T-helper 22 cell (primary cell): ENCODE results near the gene ALG12.

Experiments used
- DNase-seq: peaks from one replicate; pipeline ENCODE4 v3.0.0-alpha.2; 2020; ENCODE audit warnings: low read depth

ALG12 gene

GRCh38 chr22:49917974-49918910 is at the start of gene ALG12, which contains the start of gene CRELD2:
Gene ALG12 (minus strand): TSS chr22:49918438. CDS start chr22:49913765, 4,673 bp downstream.
Gene CRELD2 (plus strand): TSS chr22:49918634. CDS start chr22:49918770, 136 bp downstream.
- peak; percentile 93 for DNase-seq

GRCh38 chr22:49967706-49968208 is 49.5 kb upstream of the ALG12 start:
- no peak for DNase-seq

DNA sequence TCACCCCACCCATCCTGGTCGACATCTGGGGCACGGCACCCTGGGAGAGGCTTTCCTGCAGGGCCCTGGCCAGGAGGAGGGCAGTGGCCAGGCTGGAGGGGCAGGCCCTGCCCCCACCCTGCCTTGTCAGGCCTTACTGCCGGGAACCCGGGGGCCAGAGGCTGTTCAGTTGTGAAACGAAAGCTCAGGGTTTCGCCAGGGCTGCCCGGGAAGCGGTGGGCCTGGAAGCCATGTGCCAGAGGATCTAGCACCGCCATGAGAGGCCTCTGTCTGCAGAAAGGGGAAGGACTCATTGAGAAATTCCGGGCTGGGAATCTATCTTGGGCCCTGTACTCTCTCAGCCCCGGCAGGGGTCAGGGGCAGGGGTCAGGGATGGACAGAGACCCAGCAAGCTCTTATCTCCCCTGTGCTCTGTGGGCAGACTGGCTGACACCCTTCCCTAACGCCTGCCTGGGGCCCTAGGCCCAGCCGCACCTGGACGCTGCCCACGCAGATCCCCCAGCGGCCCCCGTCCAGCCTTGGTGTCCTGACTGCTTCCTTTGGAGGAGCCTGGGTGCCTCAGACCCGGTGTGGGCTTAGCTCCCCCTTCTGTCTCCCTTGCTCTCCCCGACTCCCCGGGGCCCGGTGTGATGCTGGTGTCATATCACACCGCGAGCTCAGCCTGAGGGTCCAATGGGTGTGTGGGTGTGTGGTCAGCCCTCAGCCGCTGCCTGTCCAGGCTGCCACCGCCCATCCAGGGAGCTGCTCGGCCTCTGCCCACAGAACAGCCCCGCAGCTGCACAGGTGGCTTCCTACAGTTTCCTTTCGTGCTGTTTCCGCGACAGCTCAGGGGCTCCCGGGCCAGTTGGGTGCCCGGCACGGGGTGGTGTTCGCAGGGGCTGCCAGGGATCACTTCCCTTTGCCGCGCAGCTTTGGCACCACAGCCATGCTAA is 48.8 kb upstream of the ALG12 start:
- DNase-seq = no peak

DNA sequence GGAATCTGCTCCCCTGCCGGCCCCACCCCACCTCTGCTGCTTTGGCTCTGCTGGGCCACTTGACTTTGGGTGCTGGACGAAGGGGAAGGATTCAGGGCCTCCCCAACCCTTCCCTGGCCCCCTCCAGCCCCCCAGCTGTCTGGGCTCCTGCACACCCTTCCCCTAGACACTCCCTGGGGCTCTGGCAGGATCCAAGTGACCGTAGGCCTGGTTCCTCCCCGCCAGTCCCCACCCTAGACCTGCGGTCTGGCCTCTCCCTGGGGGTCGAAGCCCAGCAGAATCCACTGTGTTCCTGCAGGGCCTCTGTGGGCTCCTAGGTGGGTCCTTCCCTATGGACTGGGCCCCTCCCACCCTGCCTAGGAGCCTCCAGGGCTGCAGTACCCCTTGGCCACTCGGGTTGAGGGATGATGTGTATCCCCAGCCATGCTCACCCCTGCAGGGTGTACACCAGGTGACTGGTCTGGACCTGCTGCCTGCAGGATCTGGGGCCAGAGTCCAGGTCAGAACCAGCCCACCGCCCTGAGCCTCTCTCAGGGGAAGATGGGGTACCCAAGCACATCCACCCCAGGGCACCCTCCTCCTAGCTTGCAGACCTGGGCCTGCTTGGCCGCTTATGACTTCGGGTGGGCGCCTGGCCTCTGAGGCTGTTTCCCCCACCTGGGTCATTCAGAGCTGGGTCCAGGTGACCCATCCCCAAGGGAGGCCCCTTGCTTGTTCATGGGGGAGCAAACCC is 48.0 kb upstream of the ALG12 start:
- no peak for DNase-seq

DNA sequence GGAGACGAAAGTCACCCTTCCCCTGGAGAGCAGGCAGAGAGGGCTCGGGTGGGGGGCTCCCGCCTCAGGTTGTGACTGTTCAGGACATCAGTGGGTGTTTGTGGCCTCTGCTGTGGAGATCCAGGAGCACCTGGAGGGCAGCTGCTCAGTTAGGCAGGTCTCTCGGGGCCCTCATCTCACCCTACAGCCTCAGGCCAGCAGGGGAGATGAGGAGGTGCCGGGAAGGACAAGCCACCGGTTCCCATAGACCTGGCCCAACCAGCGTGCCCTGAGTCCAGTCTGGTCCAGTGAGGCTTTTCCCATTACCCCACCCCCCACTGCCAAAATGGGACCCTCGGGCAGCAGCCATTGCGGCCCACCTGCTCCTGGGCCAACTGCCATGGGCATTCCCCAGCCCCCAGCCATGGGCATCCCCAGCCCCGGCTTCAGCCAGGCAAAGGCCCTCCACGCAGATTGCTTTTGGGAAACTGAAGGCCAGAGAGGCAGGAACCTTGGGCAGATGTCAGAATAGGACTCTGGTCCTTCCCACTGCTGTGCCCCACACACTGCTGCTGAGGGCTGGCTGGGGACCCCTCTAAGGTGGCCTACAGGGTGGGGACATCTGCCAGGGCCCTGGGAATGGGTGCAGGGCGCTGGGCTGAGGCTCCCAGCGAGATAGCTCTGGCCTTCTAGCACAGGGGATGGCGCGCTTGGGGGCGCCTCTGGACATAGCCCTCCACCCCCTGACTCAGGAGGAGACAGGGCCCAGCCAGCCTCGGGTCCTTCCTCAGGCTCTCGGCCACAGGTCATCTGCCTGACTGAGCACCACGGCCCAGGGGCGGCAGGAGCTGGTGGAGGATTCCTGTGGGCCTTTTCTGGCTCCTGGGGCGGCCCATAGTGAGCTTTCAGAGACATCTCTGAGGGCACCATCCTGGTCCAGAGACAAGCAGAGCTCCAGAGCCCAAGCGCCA is 47.1 kb upstream of the ALG12 start:
- no peak for DNase-seq

- DNase-seq = no peak
Observed at GRCh38 chr22:49964136-49965090, 46.2 kb upstream of the ALG12 start.

GRCh38 chr22:49963647-49964026 is 45.4 kb upstream of the ALG12 start:
- no peak for DNase-seq

- no peak for DNase-seq
Observed at GRCh38 chr22:49962751-49963646, 44.8 kb upstream of the ALG12 start.

- peak; percentile 91 for DNase-seq
Observed at GRCh38 chr22:49962012-49962750, 43.9 kb upstream of the ALG12 start.

DNA sequence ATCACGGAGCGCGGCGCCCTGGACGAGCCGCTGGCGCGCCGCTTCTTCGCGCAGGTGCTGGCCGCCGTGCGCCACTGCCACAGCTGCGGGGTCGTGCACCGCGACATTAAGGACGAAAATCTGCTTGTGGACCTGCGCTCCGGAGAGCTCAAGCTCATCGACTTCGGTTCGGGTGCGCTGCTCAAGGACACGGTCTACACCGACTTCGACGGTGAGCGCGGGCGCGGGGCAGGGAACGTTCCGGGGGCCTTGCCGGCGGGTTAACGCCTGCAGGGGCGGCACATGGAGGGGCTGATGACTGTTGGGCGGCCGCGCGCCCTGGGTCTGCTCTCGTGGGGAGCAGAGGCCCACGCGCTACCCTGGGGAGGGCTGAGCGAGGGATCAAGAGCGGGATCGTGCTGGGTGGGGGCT is 43.4 kb upstream of the ALG12 start:
- no peak for DNase-seq

- DNase-seq = peak; percentile 16
Observed at GRCh38 chr22:49961005-49961600, 42.9 kb upstream of the ALG12 start.

DNA sequence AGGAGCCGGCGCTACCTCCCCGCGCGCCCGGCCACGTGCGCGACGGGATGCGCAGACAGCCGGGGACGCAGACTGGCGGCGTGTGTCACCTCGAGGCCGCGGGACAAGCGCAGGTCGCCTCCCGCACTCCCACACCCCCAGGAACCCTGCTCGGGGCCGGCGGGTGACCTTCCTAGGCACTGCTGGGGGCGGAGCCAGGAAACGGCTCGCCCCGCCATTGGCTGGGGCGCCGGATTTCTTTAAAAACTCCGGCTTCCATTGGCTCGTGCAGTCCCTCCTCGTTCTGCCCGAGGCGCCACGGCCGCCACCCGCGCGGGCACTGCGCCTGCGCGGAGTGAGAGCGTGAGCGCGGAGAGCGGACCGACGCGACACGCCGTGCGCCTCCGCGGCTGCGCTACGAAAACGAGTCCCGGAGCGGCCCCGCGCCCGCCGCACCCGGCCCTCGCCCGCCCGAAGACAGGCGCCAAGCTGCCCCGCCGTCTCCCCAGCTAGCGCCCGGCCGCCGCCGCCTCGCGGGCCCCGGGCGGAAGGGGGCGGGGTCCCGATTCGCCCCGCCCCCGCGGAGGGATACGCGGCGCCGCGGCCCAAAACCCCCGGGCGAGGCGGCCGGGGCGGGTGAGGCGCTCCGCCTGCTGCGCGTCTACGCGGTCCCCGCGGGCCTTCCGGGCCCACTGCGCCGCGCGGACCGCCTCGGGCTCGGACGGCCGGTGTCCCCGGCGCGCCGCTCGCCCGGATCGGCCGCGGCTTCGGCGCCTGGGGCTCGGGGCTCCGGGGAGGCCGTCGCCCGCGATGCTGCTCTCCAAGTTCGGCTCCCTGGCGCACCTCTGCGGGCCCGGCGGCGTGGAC is 42.1 kb upstream of the ALG12 start, which contains the start of gene PIM3:
Gene PIM3, plus strand, starts transcription at position 614 of the 846 bp plus-strand sequence. Its CDS starts 176 bp downstream, at position 790.
- peak; percentile 88 for DNase-seq

GRCh38 chr22:49959782-49960158 is 41.5 kb upstream of the ALG12 start:
- no peak for DNase-seq

DNA sequence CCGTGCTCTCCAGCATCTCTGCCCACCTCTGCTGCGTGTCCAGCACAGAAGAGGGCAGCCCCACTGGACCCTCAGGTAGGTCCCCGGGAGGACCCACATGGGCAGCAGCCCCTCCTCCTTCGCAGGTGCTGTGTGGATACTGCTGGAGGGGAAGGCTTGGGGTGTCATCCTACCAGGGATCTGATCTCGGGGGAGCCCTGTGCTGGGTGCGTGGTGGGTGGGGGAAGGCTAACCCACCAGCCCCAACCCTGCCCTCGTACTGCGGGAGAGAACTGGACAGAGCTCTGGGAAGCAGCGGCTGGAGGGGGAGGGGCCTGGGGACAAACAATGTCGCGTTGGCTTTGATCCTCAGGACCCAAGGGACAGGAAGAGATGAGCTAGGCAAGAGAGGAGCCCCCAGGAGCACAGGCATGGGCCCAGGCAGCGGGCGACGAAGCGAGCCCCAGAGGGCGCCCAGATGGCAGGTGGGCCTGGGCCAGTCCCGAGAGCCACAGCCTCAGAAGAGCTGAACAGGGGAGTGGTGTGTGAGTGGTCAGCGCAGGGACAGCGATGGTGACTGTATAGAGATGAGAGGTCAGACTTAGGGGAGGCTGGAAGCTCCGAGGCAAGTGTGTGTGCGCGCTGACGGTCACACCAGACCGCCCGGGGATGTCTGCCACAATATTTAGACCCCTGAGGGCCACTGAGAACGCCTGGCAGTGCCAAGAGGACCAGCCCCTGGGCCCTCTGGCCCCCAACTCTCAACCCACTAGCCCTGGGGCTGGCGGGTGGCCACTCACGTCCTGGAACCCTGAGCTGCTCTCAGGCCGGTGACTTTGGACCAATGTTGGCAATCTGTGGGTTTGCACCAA is 40.9 kb upstream of the ALG12 start:
- DNase-seq = no peak

GRCh38 chr22:49958366-49958921 is 40.2 kb upstream of the ALG12 start:
- DNase-seq = no peak
